Trophoblast cell (in vitro differentiated cells and primary cell): ENCODE results near the gene CCDC141.

Experiments
- DNase-seq, 2 donors: peaks; one replicate each; pipeline ENCODE4 v3.0.0-alpha.2; 2016
- H2AFZ ChIP-seq: 2 replicates; pipeline ENCODE4 v1.6.1; 2013; ENCODE audit warnings: low read length, moderate library complexity, mild to moderate bottlenecking; ENCODE audit not compliant: insufficient read depth, poor library complexity
- H2AK5ac ChIP-seq: 2 replicates; pipeline ENCODE4 v1.6.1; 2013; ENCODE audit warnings: mild to moderate bottlenecking, low read length
- H2BK120ac ChIP-seq: 2 replicates; pipeline ENCODE4 v1.6.1; 2013; ENCODE audit warnings: low read length, mild to moderate bottlenecking, moderate library complexity; ENCODE audit not compliant: insufficient read depth, poor library complexity
- H2BK12ac ChIP-seq: 2 replicates; pipeline ENCODE4 v1.6.1; 2013; ENCODE audit warnings: mild to moderate bottlenecking, low read length, moderate library complexity
- H2BK5ac ChIP-seq: 2 replicates; pipeline ENCODE4 v1.6.1; 2013; ENCODE audit warnings: low read length, low read depth, moderate library complexity, mild to moderate bottlenecking; ENCODE audit not compliant: poor library complexity
- H3K14ac ChIP-seq: 2 replicates; pipeline ENCODE4 v1.6.1; 2013; ENCODE audit warnings: mild to moderate bottlenecking, low read length
- H3K18ac ChIP-seq: 2 replicates; pipeline ENCODE4 v1.6.1; 2013; ENCODE audit warnings: mild to moderate bottlenecking, low read length
- H3K23ac ChIP-seq: 2 replicates; pipeline ENCODE4 v1.6.1; 2013; ENCODE audit warnings: low read length
- H3K27ac ChIP-seq: 2 replicates; pipeline ENCODE4 v1.5.1; 2013; ENCODE audit warnings: low read depth, mild to moderate bottlenecking, inconsistent platforms, low read length, moderate library complexity
- H3K27me3 ChIP-seq: 2 replicates; pipeline ENCODE4 v1.6.1; 2013; ENCODE audit warnings: inconsistent platforms, mild to moderate bottlenecking, low read length, moderate library complexity; ENCODE audit not compliant: insufficient read depth
- H3K36me3 ChIP-seq, 2 experiments: 1 replicate in 1 of 2; 2 replicates in 1 of 2; pipeline ENCODE4 v1.6.1; 2013; ENCODE audit warnings: low read length in 2 of 2, mild to moderate bottlenecking in 2 of 2, moderate library complexity in 1 of 2; ENCODE audit not compliant: insufficient read depth in 2 of 2, control insufficient read depth in 1 of 2
- H3K4ac ChIP-seq: 2 replicates; pipeline ENCODE4 v1.6.1; 2013; ENCODE audit warnings: low read depth, mild to moderate bottlenecking, low read length, moderate library complexity
- H3K4me1 ChIP-seq, 2 experiments: 1 replicate in 1 of 2; 2 replicates in 1 of 2; pipeline ENCODE4 v1.6.1; 2013; ENCODE audit warnings: low read length in 2 of 2, mild to moderate bottlenecking in 2 of 2, moderate library complexity in 1 of 2; ENCODE audit not compliant: insufficient read depth in 2 of 2, control insufficient read depth in 1 of 2
- H3K4me2 ChIP-seq: 2 replicates; pipeline ENCODE4 v1.6.1; 2013; ENCODE audit warnings: inconsistent platforms, mild to moderate bottlenecking, low read length, moderate library complexity
- H3K4me3 ChIP-seq: 2 replicates; pipeline ENCODE4 v1.5.1; 2013; ENCODE audit warnings: mild to moderate bottlenecking, low read depth, low read length, inconsistent platforms
- H3K79me1 ChIP-seq: one replicate; pipeline ENCODE4 v1.6.1; 2013; ENCODE audit warnings: low read length
- H3K79me2 ChIP-seq: 2 replicates; pipeline ENCODE4 v1.6.1; 2013; ENCODE audit warnings: low read length, mild to moderate bottlenecking; ENCODE audit not compliant: control insufficient read depth, insufficient read depth, poor library complexity
- H3K9ac ChIP-seq: 2 replicates; pipeline ENCODE4 v1.6.1; 2013; ENCODE audit warnings: mild to moderate bottlenecking, low read length
- H3K9me3 ChIP-seq: 2 replicates; pipeline ENCODE4 v1.6.1; 2013; ENCODE audit warnings: low read depth, mild to moderate bottlenecking, control low read depth, inconsistent platforms, low read length; ENCODE audit not compliant: insufficient read depth
- H4K12ac ChIP-seq: 2 replicates; pipeline ENCODE4 v1.6.1; 2013; ENCODE audit warnings: low read depth, mild to moderate bottlenecking, low read length, moderate library complexity
- H4K8ac ChIP-seq: 2 replicates; pipeline ENCODE4 v1.6.1; 2013; ENCODE audit warnings: low read depth, mild to moderate bottlenecking, low read length, moderate library complexity
- H4K91ac ChIP-seq: one replicate; pipeline ENCODE4 v1.6.1; 2013; ENCODE audit warnings: low read depth, mild to moderate bottlenecking, low read length, moderate library complexity
- WGBS: extraction: QIAGEN DNeasy Blood & Tissue Kit; methylation state at CpG from one replicate; pipeline ENCODE4 v1.1.7; 2013; ENCODE audit warnings: missing lambda C conversion rate; ENCODE audit not compliant: insufficient read length, insufficient coverage; ENCODE audit errors: extremely low coverage; 5-methylcytosine and 5-hydroxymethylcytosine counted together

Gene CCDC141

DNA sequence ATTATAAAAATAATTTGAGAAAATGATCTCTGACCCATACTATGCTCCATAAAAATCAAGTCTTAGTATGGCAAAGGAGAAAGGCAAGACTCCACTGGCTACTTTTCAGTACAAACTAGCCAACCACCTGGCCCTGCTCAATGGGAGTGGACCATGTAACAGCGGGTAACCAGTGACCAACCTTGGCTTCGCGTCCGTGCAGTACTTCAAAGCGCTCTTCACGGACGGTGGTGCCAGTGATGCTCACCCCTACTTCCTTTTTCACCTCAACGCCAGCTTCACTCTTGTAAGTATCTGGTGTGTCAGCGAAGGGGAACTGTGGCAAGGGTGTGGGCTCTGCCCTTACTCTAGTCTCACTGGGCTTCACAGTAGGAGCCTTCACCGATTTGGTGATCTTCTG, 266.0 kb downstream of the CCDC141 start:
- no peaks in the 10 kb centered on the region for H3K9me3 ChIP-seq
- H4K12ac ChIP-seq, result no peak overlapping the region
- H3K23ac ChIP-seq, result no peak overlapping the region
- H3K4me1 ChIP-seq, result no peaks in the 10 kb centered on the region
- H2BK12ac ChIP-seq, result no peak overlapping the region
- DNase-seq, result no peak
- no peak overlapping the region for H2BK120ac ChIP-seq
- no peak overlapping the region for H3K4me2 ChIP-seq
- no peak overlapping the region for H4K91ac ChIP-seq
- H3K14ac ChIP-seq, result no peak overlapping the region
- no peak overlapping the region for H3K4ac ChIP-seq
- H2BK5ac ChIP-seq, result no peak overlapping the region
- no peak overlapping the region for H3K9ac ChIP-seq
- no peak overlapping the region for H2AFZ ChIP-seq
- no peak overlapping the region for H3K4me3 ChIP-seq
- H4K8ac ChIP-seq, result no peak overlapping the region
- H3K27me3 ChIP-seq, result no peaks in the 10 kb centered on the region
- H3K79me1 ChIP-seq, result no peaks in the 10 kb centered on the region
- no peak overlapping the region for H3K18ac ChIP-seq
- H3K79me2 ChIP-seq, result no peaks in the 10 kb centered on the region
- no CpG with 5 or more reads among the region's 10 CpGs for WGBS
- H3K27ac ChIP-seq, result no peak overlapping the region
- no peaks in the 10 kb centered on the region for H3K36me3 ChIP-seq
- H2AK5ac ChIP-seq, result no peak overlapping the region

- DNase-seq, result no peak
- Histone ChIP-seq H2AFZ (no peak overlapping the region), H3K4me1 (no peaks in the 10 kb centered on the region), H3K18ac (no peak overlapping the region), H3K4me3 (no peak overlapping the region), H3K79me2 (no peaks in the 10 kb centered on the region), H2BK120ac (no peak overlapping the region), H2BK5ac (no peak overlapping the region), H2AK5ac (no peak overlapping the region), H3K9ac (no peak overlapping the region), H4K12ac (no peak overlapping the region), H3K9me3 (no peaks in the 10 kb centered on the region), H3K4me2 (no peak overlapping the region), H3K27ac (no peak overlapping the region), H3K14ac (no peak overlapping the region), H3K27me3 (no peaks in the 10 kb centered on the region), H4K8ac (no peak overlapping the region), H3K36me3 (no peaks in the 10 kb centered on the region), H3K79me1 (no peaks in the 10 kb centered on the region), H3K23ac (no peak overlapping the region), H4K91ac (no peak overlapping the region), H2BK12ac (no peak overlapping the region), H3K4ac (no peak overlapping the region)
- WGBS, result no CpG with 5 or more reads among the region's 7 CpGs
Observed at GRCh38 chr2:178782236-178782635, 267.7 kb downstream of the CCDC141 start.
